HS-27A (cell line): Measurements from ENCODE around the gene DENR.
A peak's percentile ranks its signal among the peaks of the same experiment; 100 is the strongest.
"Not testable (repeated sequence)": the region's sequence is repeated elsewhere in the genome, so short reads cannot be mapped to it uniquely, and the experiment has no call there.

ENCODE experiments used
- DNase-seq: peaks from one replicate; pipeline ENCODE4 v3.0.0-alpha.2; 2012; ENCODE audit warnings: low read depth, missing footprints

DENR gene

GRCh38 chr12:122740351-122740750 lies 12.3 kb upstream of the DENR start:
- DNase-seq = no peak

- DNase-seq = no peak
These were observed 8.6 kb upstream of the DENR start for GRCh38 chr12:122743895-122744525.

GRCh38 chr12:122747224-122748135 lies 5.1 kb upstream of the DENR start:
- DNase-seq = no peak

DNA sequence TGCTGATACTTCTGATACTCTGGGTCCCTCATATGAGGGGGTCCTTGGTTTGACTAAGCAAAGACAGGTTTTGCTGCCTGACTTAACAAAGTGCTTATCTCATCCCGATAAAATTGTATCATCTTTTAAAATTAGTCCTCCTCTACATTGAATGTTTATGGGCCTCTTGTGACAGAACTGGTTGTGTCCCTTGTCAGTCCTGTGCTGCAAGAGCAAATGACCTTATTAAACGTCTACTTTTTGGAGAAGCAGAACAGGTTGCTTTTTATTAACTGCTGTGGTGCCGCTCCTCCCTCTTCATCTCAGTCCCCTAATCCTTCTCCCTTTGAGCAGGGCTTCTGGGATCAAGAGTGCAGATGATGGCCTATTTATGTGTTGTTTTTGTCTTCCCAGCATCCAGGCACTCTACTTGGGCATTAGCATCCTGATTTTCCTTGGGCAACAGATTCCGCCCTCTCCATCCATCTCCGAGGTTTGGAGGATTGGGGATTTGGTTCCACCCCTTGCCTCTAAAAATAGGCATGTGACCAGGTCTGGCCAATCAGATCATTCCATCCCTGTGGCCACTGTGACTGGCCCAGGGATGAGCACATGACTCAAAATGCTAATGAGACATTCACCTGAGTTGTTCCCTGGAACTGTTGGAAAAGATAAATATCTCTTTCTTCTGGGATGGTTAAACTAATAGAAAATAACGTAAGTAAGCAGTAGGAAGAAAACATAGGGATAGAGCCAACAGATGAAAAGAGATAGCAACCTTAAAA lies 2.9 kb upstream of the DENR start:
- DNase-seq = no peak

GRCh38 chr12:122750781-122751515 lies 1.7 kb upstream of the DENR start:
- DNase-seq = not testable (repeated sequence)

GRCh38 chr12:122753319-122753650 lies 661 bp downstream of the DENR start:
- no peak for DNase-seq

DNA sequence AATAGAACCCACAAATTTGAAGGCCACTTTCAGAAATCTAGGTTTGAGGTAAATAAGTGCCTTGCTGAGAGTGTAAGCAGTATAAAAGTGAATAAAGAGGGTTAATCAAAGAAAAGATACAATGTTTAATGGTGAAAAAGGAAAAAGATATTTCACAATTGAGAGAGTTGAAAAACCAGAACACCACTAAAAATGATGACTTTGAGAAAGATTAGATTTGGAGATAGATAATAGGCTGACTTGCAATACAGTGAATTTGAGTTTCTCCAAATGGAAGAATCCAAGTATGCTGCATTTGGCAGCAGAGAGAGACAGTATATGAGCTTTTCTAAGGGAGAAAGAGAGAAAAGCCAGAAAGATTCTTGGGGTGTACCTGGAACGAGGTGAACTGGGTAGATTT lies 2.2 kb downstream of the DENR start:
- DNase-seq = no peak

DNA sequence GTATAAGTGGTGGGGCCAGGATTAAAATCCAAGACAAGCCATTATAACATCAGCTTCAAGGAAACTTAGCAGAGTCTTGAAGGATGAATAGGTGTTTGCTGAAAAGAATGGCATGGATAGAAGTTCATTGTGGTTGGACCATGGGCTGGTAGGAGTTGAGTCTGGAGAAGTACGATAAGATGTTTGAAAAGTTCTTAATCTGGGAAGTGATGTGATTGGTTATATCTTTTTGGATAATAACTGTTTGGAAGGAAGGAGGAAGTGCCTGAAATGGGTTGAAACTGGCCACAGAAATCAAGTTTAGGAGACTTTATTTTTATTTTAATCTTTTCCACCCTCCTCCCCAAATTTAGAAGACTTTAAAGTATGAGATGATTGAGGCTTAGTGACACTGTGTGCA lies 4.9 kb downstream of the DENR start:
- DNase-seq = no peak

DNA sequence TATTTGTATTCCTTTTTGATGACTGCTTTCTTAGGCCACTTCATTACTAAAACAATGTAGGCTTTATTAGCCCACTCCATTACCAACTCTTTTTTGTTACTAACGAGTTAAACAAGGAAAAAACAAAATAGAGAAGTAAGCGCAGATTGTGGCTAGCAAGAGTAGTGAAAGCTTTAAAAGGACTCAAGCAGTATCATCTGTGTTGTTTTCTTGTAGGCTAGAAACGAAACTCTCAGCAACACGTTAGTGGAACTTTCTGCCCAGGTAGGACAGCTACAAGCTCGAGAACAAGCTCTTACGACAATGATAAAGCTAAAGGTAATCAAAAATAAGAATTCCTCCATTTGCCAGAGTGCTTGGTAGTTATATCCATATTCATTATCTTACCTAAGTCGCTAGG lies 32.9 kb downstream of the DENR start:
- no peak for DNase-seq

GRCh38 chr12:122788387-122788786 lies 35.8 kb downstream of the DENR start:
- DNase-seq = peak; percentile 40

- no peak for DNase-seq
These were observed 37.0 kb downstream of the DENR start for GRCh38 chr12:122789637-122790036.

DNA sequence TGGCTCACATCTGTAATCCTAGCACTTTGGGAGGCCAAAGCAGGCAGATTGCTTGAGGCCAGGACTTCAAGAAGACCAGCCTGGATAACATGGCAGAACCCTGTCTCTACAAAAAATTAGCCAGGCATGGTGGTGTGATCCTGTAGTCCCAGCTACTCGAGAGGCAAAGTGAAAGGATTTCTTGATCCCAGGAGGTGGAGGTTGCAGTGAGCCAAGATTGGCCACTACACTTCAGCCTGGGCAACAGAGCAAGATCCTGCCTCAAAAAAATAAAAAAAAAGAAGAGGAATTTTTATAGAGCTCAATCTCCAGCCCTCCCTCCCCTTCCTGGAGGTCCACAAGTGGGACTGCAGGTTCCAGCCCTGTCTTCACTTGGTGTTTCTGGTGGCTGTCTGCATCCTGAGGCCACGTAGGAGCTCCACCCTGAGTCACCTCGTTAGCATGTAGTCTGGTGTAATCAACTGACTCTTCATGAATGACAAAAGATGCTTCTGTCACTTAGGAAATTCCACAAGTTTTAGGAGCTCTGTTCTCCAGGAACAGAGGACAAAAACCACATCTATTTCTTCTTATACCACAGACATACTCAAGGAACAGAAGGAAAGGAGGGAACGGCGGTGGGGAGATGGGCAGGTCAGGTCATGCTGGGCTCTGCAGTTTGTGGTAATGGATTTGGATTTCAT lies 37.9 kb downstream of the DENR start:
- DNase-seq = no peak

- peak; percentile 14 for DNase-seq
These were observed 41.1 kb downstream of the DENR start for GRCh38 chr12:122793685-122794106.

GRCh38 chr12:122795807-122796206 lies 43.2 kb downstream of the DENR start:
- DNase-seq = no peak

DNA sequence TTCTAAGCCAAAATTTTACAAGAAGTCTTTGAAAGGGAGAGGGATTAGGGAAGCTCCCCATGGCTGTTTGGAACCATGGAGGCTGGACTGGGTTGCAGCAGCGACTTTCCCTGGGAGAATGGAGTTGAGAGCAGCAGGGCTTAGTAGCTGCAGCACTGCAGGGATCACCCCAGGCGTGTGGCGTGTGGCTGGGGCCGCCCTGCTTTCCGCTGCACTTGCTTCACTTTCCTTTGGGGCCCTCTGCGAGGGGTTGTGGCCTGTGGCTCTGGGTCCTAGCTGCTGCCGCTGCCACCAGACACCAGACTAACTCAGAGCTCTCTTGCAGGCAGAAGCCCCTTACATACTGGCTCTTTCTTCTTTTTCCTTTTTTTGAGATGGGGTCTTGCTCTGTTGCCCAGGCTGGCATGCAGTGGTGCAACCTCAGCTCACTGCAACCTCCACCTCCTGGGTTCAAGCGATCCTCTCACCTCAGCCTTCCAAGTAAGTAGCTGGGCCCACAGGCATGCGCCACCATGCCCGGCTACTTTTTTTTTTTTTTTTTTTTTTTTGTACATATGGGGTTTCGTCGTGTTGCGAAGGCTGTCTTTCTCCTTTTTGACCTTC lies 47.1 kb downstream of the DENR start:
- DNase-seq = no peak

DNA sequence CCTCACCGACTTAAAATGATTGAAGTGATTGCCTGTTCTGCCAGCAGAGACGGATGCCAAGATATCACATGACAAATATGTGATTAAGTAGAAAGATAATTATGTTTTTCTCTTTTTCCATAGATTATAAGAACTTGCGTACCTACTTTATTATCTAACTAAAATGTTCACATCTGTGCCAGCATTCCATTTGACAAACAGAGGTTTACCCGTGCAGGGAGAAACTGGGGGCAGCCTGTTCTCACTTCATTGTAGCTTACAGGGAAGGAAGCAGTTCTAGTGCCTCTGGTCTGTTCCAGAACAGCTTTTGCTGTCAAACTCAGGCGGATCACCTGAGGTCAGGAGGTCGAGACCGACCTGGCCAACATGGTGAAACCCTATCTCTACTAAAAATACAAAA lies 51.3 kb downstream of the DENR start:
- DNase-seq = no peak

DNA sequence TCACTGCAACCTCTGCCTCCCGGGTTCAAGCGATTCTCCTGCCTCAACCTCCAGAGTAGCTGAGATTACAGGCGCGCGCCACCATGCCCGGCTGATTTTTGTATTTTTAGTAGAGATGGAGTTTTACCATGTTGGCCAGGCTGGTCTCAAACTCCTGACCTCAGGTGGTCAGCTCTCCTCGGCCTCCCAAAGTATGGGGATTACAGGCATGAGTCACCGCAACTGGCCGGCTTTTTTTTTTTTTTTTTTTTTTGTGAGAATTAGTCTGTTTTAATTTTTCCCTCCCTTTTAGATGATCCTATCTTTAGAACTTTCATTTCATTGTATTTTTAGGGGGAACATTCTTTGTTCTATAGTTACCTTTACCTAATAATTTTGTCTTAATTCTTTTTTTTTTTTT lies 52.3 kb downstream of the DENR start:
- not testable (repeated sequence) for DNase-seq

GRCh38 chr12:122807651-122808050 lies 55.0 kb downstream of the DENR start:
- DNase-seq = no peak

DNA sequence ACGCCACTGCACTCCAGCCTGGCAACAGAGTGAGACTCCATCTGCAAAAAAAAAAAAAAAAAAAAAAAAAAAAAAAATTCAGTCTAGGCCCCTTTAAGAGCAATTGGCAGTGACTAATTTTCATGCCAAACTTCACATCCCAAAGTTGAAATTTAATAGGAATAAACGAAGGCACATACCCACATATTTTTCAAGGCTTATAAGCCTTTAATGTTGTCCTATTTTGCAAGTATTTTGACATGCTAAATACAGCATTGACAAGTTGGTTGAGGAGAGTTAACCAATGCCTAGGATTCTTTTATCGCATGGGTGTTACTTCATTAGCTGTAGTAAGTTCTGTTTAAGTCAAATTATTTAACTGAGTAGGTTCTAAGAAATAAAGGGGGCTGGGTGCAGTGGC lies 59.2 kb downstream of the DENR start:
- no peak for DNase-seq

DNA sequence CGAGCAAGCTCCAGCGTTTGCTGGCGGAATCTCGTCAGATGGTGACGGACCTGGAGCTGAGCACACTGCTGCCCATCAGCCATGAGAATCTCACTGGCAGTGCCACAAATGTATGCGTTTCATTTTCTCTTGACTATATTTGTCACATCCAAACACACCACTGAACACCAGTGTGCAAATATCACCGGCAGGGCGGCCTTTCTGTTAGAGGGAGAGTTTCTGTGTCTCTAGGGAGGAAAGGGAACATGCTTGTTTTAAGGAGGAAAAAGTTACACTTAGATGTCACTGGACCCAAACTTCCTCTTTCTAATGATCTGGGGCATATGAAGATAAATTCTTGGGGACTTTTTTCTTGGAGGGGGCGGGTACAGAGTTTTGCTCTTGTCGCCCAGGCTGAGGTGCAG lies 60.7 kb downstream of the DENR start:
- no peak for DNase-seq

- DNase-seq = no peak
These were observed 66.7 kb downstream of the DENR start for GRCh38 chr12:122819209-122819785.
